ENCODE results near the gene JTB. TPM values are rescaled to one million over a fixed set of nuclear protein-coding genes. Genes with fewer than 3 reads are reported as not detected.

JTB gene
- total RNA-seq, 4 donors from 2014 or later = 157 to 309 (median 259) TPM

DNA sequence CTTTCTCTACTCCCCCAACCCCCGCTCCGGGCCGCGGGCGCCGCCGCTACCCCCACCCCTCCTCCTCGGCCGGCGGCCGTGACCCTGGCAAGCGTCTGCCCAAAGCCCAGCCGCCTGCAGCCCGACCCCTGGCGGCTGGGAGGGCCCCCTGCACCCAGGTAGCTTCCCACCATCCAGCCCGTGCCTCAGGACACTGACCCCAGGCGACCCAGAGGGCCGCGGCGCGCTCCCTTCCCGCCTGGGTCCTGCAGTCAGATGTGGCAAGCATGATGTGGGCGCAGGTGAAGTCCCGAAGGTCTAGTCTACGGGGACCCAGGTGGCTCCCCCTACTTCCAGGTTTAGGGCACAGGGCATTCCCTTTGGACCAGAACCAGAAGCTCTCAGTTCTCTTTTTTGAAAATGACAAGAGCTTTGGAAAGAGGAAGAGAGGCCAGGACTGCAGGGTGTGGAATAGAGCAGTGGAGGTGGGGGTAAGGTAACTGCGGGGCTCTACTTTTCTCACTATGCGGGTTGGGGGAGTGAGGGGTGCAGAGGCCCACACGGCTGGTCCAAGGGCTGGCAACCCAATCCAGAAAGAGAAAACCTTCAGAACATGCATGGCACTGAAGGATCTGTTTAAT is 30.7 kb downstream of the JTB start, which contains the start of gene DENND4B:
DENND4B (minus strand) TSS at position 97 of the 620 bp plus-strand sequence. CDS start 2,344 bp downstream, outside the sequence.
- in situ Hi-C loops (cut with MboI; ENCODE audit: low sequenced_read_pairs in 4 of 4) = loop anchor here in 2 of 4 donors (5.0 to 10.0 kb wide), 2 partner anchors 41 to 152 kb away; partner anchors contain the start of gene RAB13 (in 1 of the 2)
- intact Hi-C loops (cut with DNase I; ENCODE audit: low total_unique reads) = loop anchor here (1.0 kb wide), 4 partner anchors 12 to 149 kb away; partner anchors contain the start of genes CRTC2 and RAB13

DNA sequence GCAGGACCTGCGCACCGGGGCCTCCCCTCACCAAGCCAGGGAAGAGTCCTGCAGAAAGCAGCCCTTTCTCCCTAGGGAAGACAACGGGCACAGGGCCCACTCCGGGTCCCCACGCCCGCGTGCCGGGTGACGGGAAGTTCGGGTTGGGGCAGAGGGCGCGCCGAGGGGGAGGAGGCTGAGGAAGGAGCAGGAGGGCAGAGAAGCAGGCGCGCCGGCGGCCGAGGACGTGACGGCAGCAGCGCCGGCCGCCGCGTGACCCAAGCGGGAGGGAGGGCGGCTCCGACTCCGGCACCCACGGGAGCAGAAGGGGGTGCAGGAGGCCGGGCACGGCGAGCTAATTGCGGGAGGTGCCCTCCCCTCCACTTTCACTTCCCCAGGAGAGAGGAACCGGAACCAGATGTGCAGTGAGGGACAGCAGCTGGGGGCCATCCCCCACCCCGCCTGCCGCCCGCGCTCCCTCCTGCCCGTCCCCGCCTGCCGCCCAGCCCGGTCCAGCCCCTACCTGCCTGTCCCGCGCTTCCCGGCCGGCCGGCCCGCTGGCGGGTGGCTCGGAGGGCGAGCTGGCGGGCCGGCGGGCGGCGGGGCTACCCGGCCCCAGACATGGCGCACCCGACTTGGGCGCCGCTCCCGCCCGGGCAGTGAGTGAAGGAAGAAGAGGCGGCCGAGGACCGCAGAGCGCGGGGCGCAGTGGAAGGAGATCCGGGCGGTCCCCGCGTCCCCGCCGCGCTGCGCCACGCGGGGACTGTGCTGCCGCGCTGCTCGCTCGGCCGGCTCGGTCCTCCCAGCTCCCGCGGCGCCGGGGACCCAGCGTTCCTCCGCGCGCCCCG is 31.5 kb downstream of the JTB start:
- DNase-seq (peak; percentile 84), ATAC-seq (peak; percentile 74 to 83)
- Histone ChIP-seq H3K27ac (peak overlapping the region; percentile 98 to 99 (median 98)), H3K4me3 (peak overlapping the region; percentile 70 to 90 (median 78)), H3K9me3 (no peaks in the 10 kb centered on the region), H3K4me1 (peaks cover 15 to 31% of the 10 kb centered on the region in 2 donors), H3K36me3 (peaks cover 0 to 51% of the 10 kb centered on the region in 2 donors), H3K27me3 (no peaks in the 10 kb centered on the region)
- intact Hi-C loops (cut with DNase I; ENCODE audit: low total_unique reads) = loop anchor here (1.0 kb wide), 4 partner anchors 12 to 149 kb away; partner anchors contain the start of genes CRTC2 and RAB13
- in situ Hi-C loops (cut with MboI; ENCODE audit: low sequenced_read_pairs in 4 of 4) = loop anchor here in 2 of 4 donors (5.0 to 10.0 kb wide), 2 partner anchors 41 to 151 kb away; partner anchors contain the start of gene RAB13 (in 1 of the 2)
- TF ChIP-seq, protein P1, sequence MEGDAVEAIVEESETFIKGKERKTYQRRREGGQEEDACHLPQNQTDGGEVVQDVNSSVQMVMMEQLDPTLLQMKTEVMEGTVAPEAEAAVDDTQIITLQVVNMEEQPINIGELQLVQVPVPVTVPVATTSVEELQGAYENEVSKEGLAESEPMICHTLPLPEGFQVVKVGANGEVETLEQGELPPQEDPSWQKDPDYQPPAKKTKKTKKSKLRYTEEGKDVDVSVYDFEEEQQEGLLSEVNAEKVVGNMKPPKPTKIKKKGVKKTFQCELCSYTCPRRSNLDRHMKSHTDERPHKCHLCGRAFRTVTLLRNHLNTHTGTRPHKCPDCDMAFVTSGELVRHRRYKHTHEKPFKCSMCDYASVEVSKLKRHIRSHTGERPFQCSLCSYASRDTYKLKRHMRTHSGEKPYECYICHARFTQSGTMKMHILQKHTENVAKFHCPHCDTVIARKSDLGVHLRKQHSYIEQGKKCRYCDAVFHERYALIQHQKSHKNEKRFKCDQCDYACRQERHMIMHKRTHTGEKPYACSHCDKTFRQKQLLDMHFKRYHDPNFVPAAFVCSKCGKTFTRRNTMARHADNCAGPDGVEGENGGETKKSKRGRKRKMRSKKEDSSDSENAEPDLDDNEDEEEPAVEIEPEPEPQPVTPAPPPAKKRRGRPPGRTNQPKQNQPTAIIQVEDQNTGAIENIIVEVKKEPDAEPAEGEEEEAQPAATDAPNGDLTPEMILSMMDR (IDR thresholded peaks at IDR 0.05 in 4 of 5, conservative IDR thresholded peaks at IDR 0.05 in 1 of 5) = no peak
- peak; percentile 76 to 86 for TF ChIP-seq POLR2A (IDR thresholded peaks at IDR 0.05)

More for the DNA sequence above, 30.7 kb downstream of the JTB start, which contains the start of gene DENND4B:
- Histone ChIP-seq H3K9me3 (no peaks in the 10 kb centered on the region), H3K27ac (peak within 1 kb of the TSS; percentile 98 to 99 (median 98)), H3K36me3 (peaks cover 0 to 53% of the 10 kb centered on the region in 2 donors), H3K4me3 (peak within 1 kb of the TSS; percentile 70 to 90 (median 78)), H3K4me1 (peaks cover 15 to 31% of the 10 kb centered on the region in 2 donors), H3K27me3 (no peaks in the 10 kb centered on the region)
- TF ChIP-seq POLR2A (IDR thresholded peaks at IDR 0.05) = no peak
- TF ChIP-seq, protein P1 (IDR thresholded peaks at IDR 0.05 in 4 of 5, conservative IDR thresholded peaks at IDR 0.05 in 1 of 5) = peak; percentile 91 to 99 (median 97)
- ATAC-seq (peak; percentile 74 to 75), DNase-seq (peak; percentile 71 to 86)

DNA sequence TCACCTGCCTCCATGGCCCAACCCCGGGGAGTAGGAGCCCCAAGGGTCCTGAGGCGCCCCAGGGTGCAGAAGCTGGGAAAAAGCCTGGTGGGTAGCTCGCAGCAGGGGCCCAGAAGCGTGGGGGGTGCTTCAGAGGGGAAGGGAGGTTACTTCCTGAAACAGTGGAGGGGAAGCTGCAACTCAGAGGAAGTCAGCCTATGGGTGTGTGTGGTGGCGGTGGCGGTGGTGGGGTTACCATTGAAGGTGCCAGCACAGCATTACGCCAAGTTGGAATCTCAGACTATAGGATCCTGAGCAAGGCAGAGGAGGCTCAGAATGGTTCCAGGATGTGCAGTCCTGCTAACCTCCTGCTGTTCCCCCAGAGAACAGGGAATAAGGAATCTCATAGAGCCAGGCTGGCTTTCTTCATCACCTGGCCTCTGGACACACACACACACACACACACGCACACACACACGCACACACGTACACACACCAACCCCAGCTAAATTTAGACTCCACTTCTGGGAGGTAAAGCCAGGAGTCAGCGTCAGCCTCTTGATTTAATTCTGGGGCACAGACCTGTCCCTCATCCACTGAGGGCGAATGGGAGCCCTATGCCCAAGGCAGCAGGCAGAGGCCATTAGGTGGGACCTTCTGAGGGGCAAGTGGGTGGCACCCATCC is 32.2 kb downstream of the JTB start:
- Histone ChIP-seq H3K9me3 (no peaks in the 10 kb centered on the region), H3K27ac (peak overlapping the region; percentile 98 to 99 (median 98)), H3K4me3 (peak overlapping the region; percentile 70 to 90 (median 78)), H3K4me1 (peaks cover 15 to 31% of the 10 kb centered on the region in 2 donors), H3K36me3 (peaks cover 0 to 49% of the 10 kb centered on the region in 2 donors), H3K27me3 (no peaks in the 10 kb centered on the region)
- ATAC-seq (peak; percentile 74 to 79), DNase-seq (peak; percentile 80 to 90)
- peak in 1 of 2 donors; percentile 72 for TF ChIP-seq POLR2A (IDR thresholded peaks at IDR 0.05)
- TF ChIP-seq, protein P1 (IDR thresholded peaks at IDR 0.05 in 4 of 5, conservative IDR thresholded peaks at IDR 0.05 in 1 of 5) = no peak
- intact Hi-C loops (cut with DNase I; ENCODE audit: low total_unique reads) (no loop called here), in situ Hi-C loops (cut with MboI; ENCODE audit: low sequenced_read_pairs in 4 of 4) (loop anchor here in 2 of 4 donors (5.0 to 10.0 kb wide), 2 partner anchors 42 to 150 kb away; partner anchors contain the start of gene RAB13 (in 1 of the 2))

DNA sequence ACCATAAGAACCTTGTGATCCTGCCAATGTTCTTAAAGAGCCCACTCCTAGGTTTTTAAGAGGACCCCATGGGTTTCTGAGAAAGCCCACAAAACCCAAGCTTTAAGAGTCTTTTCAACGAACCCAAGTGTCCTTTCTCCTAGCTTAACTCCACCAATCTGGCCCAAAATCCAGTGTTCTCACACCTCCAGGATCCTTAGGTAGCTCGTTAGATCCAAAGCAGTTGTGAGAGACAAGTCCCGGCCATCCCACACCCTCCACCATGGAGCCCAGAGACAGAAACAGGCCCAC is 32.7 kb downstream of the JTB start:
- Histone ChIP-seq H3K9me3 (no peaks in the 10 kb centered on the region), H3K27me3 (no peaks in the 10 kb centered on the region), H3K4me3 (peak overlapping the region; percentile 70 to 90 (median 78)), H3K36me3 (peaks cover 0 to 45% of the 10 kb centered on the region in 2 donors), H3K4me1 (peaks cover 15 to 31% of the 10 kb centered on the region in 2 donors), H3K27ac (peak overlapping the region; percentile 98 to 99 (median 98))
- no peak for ATAC-seq
- in situ Hi-C loops (cut with MboI; ENCODE audit: low sequenced_read_pairs in 4 of 4) (loop anchor here in 2 of 4 donors (5.0 to 10.0 kb wide), 2 partner anchors 43 to 150 kb away; partner anchors contain the start of gene RAB13 (in 1 of the 2)), intact Hi-C loops (cut with DNase I; ENCODE audit: low total_unique reads) (no loop called here)
- no peak for DNase-seq
- no peak for TF ChIP-seq POLR2A (IDR thresholded peaks at IDR 0.05)
- TF ChIP-seq, protein P1 (IDR thresholded peaks at IDR 0.05 in 4 of 5, conservative IDR thresholded peaks at IDR 0.05 in 1 of 5) = no peak

Measured in gastrocnemius medialis (tissue), 4 donors.